HL-60 (cell line): Measurements from ENCODE around the gene OR1L6.

ENCODE experiments used
- CTCF ChIP-seq: IDR thresholded peaks from one replicate; pipeline ENCODE4 v1.5.1; 2011; ENCODE audit warnings: low read length, control low read depth, inconsistent platforms; ENCODE audit not compliant: insufficient read depth
- POLR2AphosphoS5 ChIP-seq: IDR thresholded peaks from 2 replicates; pipeline ENCODE4 v1.6.1; 2012; ENCODE audit warnings: low read depth

DNA sequence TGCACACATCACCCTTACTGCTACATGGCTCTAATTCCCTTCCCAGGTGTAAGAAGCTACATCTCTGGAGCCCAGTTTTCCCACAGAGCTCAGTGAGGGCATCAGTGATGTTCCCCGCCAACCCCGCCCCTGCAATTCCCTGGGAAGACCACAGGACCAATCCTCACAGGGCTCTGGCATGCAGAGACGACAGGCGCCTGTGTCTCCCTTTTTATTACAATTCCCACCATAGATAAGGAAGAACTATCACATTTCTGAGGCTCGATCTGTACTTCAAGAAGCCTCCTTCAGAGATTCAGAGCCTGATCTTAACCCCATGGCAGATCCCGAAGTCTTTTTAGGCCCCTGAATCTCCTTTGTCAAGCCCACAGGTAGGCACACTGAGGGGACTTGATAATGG, at the start of gene OR1L6:
- no peak for TF ChIP-seq POLR2AphosphoS5
- no peak for TF ChIP-seq CTCF
